Mammary epithelial cell (primary cell): ENCODE measurements around the gene JAK1.

Experiments used
- EZH2 ChIP-seq: IDR thresholded peaks from 2 replicates; pipeline ENCODE4 v1.6.1; 2012; ENCODE audit warnings: low read length, inconsistent platforms, borderline replicate concordance
- TF ChIP-seq, protein P1 (sequence below), 2 donors: IDR thresholded peaks in 1 of 2; conservative IDR thresholded peaks in 1 of 2; 2 replicates each; pipeline ENCODE4 v1.5.1; 2011 to 2012; ENCODE audit warnings: inconsistent platforms in 2 of 2, low read length in 2 of 2, mild to moderate bottlenecking in 2 of 2, control low read depth in 1 of 2, low read depth in 1 of 2; ENCODE audit not compliant: insufficient read depth in 1 of 2; ENCODE audit errors: extremely low read depth in 1 of 2

GRCh38 chr1:64838486-64838885 lies 127.9 kb downstream of the JAK1 start:
- TF ChIP-seq, protein P1, sequence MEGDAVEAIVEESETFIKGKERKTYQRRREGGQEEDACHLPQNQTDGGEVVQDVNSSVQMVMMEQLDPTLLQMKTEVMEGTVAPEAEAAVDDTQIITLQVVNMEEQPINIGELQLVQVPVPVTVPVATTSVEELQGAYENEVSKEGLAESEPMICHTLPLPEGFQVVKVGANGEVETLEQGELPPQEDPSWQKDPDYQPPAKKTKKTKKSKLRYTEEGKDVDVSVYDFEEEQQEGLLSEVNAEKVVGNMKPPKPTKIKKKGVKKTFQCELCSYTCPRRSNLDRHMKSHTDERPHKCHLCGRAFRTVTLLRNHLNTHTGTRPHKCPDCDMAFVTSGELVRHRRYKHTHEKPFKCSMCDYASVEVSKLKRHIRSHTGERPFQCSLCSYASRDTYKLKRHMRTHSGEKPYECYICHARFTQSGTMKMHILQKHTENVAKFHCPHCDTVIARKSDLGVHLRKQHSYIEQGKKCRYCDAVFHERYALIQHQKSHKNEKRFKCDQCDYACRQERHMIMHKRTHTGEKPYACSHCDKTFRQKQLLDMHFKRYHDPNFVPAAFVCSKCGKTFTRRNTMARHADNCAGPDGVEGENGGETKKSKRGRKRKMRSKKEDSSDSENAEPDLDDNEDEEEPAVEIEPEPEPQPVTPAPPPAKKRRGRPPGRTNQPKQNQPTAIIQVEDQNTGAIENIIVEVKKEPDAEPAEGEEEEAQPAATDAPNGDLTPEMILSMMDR (conservative IDR thresholded peaks at IDR 0.05 in 1 of 2, IDR thresholded peaks at IDR 0.05 in 1 of 2; ENCODE audit: extremely low read depth in 1 of 2, insufficient read depth in 1 of 2, low read depth in 1 of 2, low read length in 2 of 2) = no peak
- TF ChIP-seq EZH2 = no peak
